ENCODE results near the gene POU2F1. TPM values are rescaled to one million over a fixed set of nuclear protein-coding genes. Genes with fewer than 3 reads are reported as not detected.

The POU2F1 gene
- total RNA-seq, 1 donor from 2014 or later: 36.1 TPM

DNA sequence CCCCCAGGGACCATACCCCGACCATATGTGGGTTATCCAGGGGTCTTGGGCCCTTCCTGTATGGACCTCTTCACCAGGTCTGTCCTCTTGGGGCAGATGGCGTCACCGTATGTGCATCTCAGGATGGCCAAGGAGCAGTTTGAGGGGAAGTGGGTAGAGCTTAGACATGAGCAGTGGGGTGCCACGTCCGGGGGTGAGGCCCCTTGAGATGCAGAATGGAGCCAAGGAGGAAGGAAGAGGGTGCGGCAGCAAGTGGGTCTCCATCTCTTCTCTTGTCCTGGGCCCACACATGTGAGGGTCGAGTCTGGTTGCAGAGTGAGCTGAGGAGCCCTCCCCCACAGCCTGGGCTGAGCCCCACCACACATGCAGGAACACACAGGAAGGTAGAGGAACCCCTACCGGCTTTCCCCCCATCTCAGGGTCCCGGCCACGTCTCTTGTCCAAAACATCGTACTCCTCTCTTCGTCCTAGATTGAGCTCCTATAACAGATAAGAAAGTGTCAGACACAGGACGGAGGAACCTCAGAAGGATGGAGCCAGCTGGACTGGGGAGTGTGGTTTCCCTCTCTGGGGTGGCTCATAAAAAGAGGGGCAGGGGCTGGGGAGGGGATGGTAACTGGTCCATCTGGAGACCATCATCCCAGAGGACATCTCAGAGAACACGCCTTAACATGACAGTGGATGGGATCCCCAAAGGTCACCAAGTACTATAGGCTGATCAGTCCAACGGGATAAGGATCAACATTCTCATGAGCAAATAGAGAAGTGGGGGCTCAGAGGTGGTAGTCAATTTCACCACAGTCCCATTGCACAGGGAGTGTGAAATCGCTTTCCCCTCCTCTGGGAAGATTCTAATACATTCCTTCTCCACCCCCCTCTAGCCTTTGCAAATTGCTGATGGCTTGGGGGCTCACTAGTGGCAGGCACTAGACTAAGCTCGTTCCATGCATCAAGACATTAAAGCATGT lies 217.8 kb downstream of the POU2F1 start:
- TF ChIP-seq, protein P1, sequence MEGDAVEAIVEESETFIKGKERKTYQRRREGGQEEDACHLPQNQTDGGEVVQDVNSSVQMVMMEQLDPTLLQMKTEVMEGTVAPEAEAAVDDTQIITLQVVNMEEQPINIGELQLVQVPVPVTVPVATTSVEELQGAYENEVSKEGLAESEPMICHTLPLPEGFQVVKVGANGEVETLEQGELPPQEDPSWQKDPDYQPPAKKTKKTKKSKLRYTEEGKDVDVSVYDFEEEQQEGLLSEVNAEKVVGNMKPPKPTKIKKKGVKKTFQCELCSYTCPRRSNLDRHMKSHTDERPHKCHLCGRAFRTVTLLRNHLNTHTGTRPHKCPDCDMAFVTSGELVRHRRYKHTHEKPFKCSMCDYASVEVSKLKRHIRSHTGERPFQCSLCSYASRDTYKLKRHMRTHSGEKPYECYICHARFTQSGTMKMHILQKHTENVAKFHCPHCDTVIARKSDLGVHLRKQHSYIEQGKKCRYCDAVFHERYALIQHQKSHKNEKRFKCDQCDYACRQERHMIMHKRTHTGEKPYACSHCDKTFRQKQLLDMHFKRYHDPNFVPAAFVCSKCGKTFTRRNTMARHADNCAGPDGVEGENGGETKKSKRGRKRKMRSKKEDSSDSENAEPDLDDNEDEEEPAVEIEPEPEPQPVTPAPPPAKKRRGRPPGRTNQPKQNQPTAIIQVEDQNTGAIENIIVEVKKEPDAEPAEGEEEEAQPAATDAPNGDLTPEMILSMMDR (IDR thresholded peaks at IDR 0.05; ENCODE audit: unreplicated experiment): no peak
- H3K27me3 Mint-ChIP-seq: peaks cover 52% of the 10 kb centered on the region
- H3K27ac Mint-ChIP-seq: no peak overlapping the region
- no peaks in the 10 kb centered on the region for H3K4me1 Mint-ChIP-seq (ENCODE audit: low read depth)
- peaks cover 1% of the 10 kb centered on the region for H3K36me3 Mint-ChIP-seq (ENCODE audit: insufficient read depth)
- peaks cover 8% of the 10 kb centered on the region for H3K9me3 Mint-ChIP-seq (ENCODE audit: low read depth)
- DNase-seq (ENCODE audit: low spot score, unreplicated experiment): no peak
- peak overlapping the region; percentile 59 for H3K4me3 Mint-ChIP-seq (ENCODE audit: low read depth)

DNA sequence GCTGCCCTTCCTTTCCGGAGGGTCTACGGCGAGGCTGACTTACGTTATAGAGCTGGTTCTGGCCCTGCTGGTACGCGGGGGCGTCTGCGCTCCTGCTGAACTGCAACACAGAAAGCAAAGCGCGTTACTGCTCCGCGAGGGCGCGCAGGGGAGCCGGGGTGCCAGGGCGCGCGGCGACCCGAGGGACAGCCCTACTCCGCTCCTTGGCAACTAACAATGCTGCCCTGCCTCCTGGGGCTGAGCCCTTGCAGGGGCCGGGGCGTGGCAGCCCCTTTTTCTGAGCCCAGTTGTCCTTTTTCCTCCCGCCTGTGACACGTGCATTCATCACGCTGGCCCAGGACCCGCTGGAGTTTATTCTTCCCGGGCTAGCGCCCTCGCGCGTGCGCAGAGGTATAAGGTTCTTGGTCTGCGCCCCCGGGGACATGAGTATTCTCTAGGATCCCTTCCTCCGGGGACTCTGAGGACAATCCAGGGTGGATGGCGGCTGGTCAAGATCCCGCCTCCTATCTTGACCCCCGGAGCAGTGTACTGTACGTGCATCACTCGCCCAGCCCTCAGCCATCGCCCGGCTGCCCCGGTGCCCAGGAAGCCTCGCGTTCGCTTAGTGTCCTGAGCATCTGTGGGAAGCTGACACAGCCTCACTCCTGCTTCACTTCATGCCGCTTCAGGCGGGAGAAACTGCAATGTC lies 218.8 kb downstream of the POU2F1 start:
- TF ChIP-seq, protein P1 (IDR thresholded peaks at IDR 0.05; ENCODE audit: unreplicated experiment): peak; percentile 27
- H3K4me1 Mint-ChIP-seq (ENCODE audit: low read depth): no peaks in the 10 kb centered on the region
- no peak overlapping the region for H3K27ac Mint-ChIP-seq
- H3K27me3 Mint-ChIP-seq: peaks cover 52% of the 10 kb centered on the region
- H3K4me3 Mint-ChIP-seq (ENCODE audit: low read depth): peak overlapping the region; percentile 59
- DNase-seq (ENCODE audit: low spot score, unreplicated experiment): peak; percentile 30
- H3K9me3 Mint-ChIP-seq (ENCODE audit: low read depth): peaks cover 8% of the 10 kb centered on the region
- H3K36me3 Mint-ChIP-seq (ENCODE audit: insufficient read depth): peaks cover 1% of the 10 kb centered on the region

DNA sequence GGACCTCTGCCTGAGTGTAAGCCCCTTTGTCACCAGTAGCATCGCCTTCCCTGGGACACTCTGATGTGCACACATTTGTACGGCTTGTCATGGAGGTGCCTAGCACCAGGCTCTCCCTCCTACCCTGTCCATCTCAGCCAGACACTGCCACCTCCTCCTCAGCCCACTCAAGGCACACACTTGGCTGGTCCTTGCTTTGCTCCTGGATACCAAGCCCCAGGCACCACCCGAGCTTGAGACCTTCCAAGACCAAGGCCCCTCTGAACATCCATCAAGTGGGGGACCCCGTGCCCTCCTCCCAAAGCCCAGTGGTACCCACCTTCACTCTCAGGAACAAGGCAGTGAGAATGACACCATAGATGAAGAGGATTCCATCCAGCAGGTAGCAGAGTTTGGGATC lies 219.7 kb downstream of the POU2F1 start:
- peaks cover 8% of the 10 kb centered on the region for H3K9me3 Mint-ChIP-seq (ENCODE audit: low read depth)
- no peaks in the 10 kb centered on the region for H3K4me1 Mint-ChIP-seq (ENCODE audit: low read depth)
- peaks cover 52% of the 10 kb centered on the region for H3K27me3 Mint-ChIP-seq
- no peak overlapping the region for H3K4me3 Mint-ChIP-seq (ENCODE audit: low read depth)
- no peak overlapping the region for H3K27ac Mint-ChIP-seq
- peaks cover 1% of the 10 kb centered on the region for H3K36me3 Mint-ChIP-seq (ENCODE audit: insufficient read depth)
- TF ChIP-seq, protein P1 (IDR thresholded peaks at IDR 0.05; ENCODE audit: unreplicated experiment): no peak
- DNase-seq (ENCODE audit: low spot score, unreplicated experiment): no peak

DNA sequence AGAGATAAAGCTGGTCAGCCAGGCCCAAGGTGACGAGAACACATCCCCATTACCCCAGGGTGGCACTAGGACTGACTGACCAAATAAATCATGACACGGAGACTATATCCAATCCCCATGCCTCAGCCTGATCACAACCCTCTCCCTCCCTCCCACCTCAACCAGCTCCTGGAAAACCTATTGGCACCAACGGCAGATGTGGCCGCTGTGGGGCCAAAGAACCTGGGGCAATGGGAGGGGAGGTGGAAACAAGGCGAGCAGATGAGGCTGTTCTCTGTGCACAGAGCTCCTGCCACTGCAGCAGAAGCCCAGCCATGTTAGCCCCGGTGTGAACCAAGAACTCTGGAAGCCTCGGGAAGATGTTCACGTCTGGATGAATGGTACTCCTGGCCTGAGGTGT lies 220.1 kb downstream of the POU2F1 start:
- no peak for DNase-seq (ENCODE audit: low spot score, unreplicated experiment)
- Mint-ChIP-seq H3K27me3 (peaks cover 49% of the 10 kb centered on the region), H3K27ac (no peak overlapping the region), H3K9me3 (ENCODE audit: low read depth) (peaks cover 8% of the 10 kb centered on the region), H3K36me3 (ENCODE audit: insufficient read depth) (peaks cover 1% of the 10 kb centered on the region), H3K4me3 (ENCODE audit: low read depth) (no peak overlapping the region), H3K4me1 (ENCODE audit: low read depth) (no peaks in the 10 kb centered on the region)
- TF ChIP-seq, protein P1 (IDR thresholded peaks at IDR 0.05; ENCODE audit: unreplicated experiment): no peak

DNA sequence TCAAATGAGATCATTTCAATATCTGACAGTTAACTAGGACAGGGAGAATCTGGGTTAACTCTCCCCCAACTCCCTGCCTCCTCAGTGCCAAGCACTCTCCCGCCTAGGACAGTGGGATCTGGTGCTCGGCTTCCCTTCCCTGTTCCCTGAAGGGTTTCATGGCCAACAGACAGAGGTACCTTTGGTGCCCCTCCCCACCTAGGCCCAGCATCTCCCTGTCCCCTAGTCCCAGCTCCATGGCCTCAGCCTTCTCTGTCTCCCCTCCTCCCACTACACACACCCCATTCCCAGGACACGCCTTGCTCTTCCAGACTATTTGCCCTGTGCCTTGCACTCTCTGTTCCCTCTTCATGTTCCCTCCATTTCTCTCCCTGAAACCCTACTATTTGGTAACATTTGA lies 220.5 kb downstream of the POU2F1 start:
- DNase-seq (ENCODE audit: low spot score, unreplicated experiment): no peak
- Mint-ChIP-seq H3K4me1 (ENCODE audit: low read depth) (no peaks in the 10 kb centered on the region), H3K36me3 (ENCODE audit: insufficient read depth) (peaks cover 1% of the 10 kb centered on the region), H3K27ac (no peak overlapping the region), H3K9me3 (ENCODE audit: low read depth) (peaks cover 4% of the 10 kb centered on the region), H3K27me3 (peaks cover 46% of the 10 kb centered on the region), H3K4me3 (ENCODE audit: low read depth) (no peak overlapping the region)
- TF ChIP-seq, protein P1 (IDR thresholded peaks at IDR 0.05; ENCODE audit: unreplicated experiment): no peak
